ENCODE results near the gene PODNL1.

The PODNL1 gene

GRCh38 chr19:13887517-13887916 is 50.7 kb downstream of the PODNL1 start:
- no peak for DNase-seq

- no peak for DNase-seq
Measured at GRCh38 chr19:13887018-13887436, 51.2 kb downstream of the PODNL1 start.

GRCh38 chr19:13885826-13886365 is 52.3 kb downstream of the PODNL1 start:
- DNase-seq = no peak

GRCh38 chr19:13884726-13885591 is 53.3 kb downstream of the PODNL1 start:
- no peak for DNase-seq

- DNase-seq = no peak
Measured at GRCh38 chr19:13883516-13884064, 54.6 kb downstream of the PODNL1 start.

GRCh38 chr19:13882836-13883235 is 55.4 kb downstream of the PODNL1 start:
- no peak for DNase-seq

GRCh38 chr19:13882419-13882795 is 55.8 kb downstream of the PODNL1 start:
- DNase-seq = no peak

GRCh38 chr19:13881692-13882418 is 56.4 kb downstream of the PODNL1 start:
- DNase-seq = no peak

GRCh38 chr19:13881251-13881691 is 56.9 kb downstream of the PODNL1 start:
- DNase-seq = peak; percentile 67

Measured in right forelimb (tissue), 1 donor.